ENCODE measurements around the gene ZNF227.
"Not testable (repeated sequence)": the region's sequence is repeated elsewhere in the genome, so short reads cannot be mapped to it uniquely, and the experiment has no call there.

DNA sequence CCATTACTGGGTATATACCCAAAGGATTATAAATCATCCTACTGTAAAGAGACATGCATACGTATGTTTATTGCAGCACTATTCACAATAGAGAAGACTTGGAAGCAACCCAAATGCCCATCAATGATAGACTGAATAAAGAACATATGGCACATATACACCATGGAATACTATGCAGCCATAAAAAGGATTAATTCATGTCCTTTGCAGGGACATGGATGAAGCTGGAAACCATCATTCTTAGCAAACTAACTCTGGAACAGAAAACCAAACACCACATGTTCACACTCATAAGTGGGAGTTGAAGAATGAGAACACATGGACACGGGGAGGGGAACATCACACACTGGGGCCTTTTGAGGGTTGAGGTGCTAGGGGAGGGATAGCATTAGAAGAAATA lies 41.1 kb downstream of the ZNF227 start:
- not testable (repeated sequence) for TF ChIP-seq CTCF (IDR thresholded peaks at IDR 0.05; ENCODE audit: poor library complexity, severe bottlenecking); SMC3 (conservative IDR thresholded peaks at IDR 0.05; ENCODE audit: poor library complexity); POLR2AphosphoS5 (IDR thresholded peaks at IDR 0.05); TAF1 (IDR thresholded peaks at IDR 0.05; ENCODE audit: low read depth); EZH2 (IDR thresholded peaks at IDR 0.05; ENCODE audit: borderline replicate concordance, insufficient read depth, low read length, poor library complexity, severe bottlenecking)
- TF ChIP-seq, protein P1, sequence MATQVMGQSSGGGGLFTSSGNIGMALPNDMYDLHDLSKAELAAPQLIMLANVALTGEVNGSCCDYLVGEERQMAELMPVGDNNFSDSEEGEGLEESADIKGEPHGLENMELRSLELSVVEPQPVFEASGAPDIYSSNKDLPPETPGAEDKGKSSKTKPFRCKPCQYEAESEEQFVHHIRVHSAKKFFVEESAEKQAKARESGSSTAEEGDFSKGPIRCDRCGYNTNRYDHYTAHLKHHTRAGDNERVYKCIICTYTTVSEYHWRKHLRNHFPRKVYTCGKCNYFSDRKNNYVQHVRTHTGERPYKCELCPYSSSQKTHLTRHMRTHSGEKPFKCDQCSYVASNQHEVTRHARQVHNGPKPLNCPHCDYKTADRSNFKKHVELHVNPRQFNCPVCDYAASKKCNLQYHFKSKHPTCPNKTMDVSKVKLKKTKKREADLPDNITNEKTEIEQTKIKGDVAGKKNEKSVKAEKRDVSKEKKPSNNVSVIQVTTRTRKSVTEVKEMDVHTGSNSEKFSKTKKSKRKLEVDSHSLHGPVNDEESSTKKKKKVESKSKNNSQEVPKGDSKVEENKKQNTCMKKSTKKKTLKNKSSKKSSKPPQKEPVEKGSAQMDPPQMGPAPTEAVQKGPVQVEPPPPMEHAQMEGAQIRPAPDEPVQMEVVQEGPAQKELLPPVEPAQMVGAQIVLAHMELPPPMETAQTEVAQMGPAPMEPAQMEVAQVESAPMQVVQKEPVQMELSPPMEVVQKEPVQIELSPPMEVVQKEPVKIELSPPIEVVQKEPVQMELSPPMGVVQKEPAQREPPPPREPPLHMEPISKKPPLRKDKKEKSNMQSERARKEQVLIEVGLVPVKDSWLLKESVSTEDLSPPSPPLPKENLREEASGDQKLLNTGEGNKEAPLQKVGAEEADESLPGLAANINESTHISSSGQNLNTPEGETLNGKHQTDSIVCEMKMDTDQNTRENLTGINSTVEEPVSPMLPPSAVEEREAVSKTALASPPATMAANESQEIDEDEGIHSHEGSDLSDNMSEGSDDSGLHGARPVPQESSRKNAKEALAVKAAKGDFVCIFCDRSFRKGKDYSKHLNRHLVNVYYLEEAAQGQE (IDR thresholded peaks at IDR 0.05; ENCODE audit: borderline replicate concordance) = not testable (repeated sequence)
